NCI-H2081 (cell line): ENCODE data around the gene RAD9A.
A peak's percentile ranks its signal among the peaks of the same experiment; 100 is the strongest.

Source experiments
- DNase-seq, 2 experiments: peaks; one replicate each; lab custom pipeline; 2025; lab: John Stamatoyannopoulos, UW

Gene RAD9A

GRCh38 chr11:67428052-67429001, 36.5 kb downstream of the RAD9A start, which contains the start of gene RPS6KB2:
Gene RPS6KB2 (plus strand): TSS chr11:67428494. CDS start chr11:67428546, 52 bp downstream.
- peak; percentile 96 to 97 for DNase-seq

DNA sequence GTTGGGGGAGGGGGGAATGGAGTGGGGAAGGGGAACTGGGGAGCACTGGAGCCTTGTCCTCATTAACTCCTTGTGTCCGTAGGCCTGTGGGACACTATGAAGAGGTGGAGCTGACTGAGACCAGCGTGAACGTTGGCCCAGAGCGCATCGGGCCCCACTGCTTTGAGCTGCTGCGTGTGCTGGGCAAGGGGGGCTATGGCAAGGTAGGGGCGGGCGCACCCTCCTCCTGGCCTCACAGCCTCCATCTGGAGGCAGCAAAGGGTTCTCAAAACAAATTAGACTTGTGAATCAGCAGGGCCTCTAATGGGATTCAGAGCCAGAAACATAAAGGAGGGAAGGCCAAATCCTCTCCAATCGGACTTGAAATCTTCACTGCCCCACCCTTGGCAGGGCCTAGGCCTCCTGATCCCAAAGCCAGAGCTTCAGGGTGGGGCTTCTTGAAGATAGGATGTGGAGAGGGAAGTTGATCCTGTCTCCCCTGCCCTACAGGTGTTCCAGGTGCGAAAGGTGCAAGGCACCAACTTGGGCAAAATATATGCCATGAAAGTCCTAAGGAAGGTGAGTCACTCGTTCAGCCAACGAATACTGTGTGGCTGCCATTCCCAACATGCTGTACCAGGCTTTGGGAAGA, 37.4 kb downstream of the RAD9A start:
- DNase-seq = no peak

DNA sequence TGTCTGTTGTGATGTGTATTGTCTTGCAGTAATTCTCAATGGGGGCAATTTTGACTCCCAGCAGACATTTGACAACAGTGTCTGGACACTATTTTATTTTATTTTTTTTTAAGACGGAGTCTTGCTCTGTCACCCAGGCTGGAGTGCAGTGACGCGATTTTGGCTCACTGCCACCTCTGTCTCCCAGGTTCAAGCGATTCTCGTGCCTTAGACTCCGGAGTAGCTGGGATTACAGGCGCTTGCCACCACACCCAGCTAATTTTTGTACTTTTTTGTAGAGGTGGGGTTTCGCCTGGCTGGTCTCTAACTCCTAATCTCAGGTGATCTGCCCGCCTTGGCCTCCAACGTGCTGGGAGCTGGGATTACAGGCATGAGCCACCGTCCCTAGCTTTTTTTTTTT, 37.9 kb downstream of the RAD9A start:
- DNase-seq = no peak

GRCh38 chr11:67431346-67432249, 39.8 kb downstream of the RAD9A start:
- DNase-seq = no peak

GRCh38 chr11:67432655-67433349, 41.0 kb downstream of the RAD9A start:
- no peak for DNase-seq

DNA sequence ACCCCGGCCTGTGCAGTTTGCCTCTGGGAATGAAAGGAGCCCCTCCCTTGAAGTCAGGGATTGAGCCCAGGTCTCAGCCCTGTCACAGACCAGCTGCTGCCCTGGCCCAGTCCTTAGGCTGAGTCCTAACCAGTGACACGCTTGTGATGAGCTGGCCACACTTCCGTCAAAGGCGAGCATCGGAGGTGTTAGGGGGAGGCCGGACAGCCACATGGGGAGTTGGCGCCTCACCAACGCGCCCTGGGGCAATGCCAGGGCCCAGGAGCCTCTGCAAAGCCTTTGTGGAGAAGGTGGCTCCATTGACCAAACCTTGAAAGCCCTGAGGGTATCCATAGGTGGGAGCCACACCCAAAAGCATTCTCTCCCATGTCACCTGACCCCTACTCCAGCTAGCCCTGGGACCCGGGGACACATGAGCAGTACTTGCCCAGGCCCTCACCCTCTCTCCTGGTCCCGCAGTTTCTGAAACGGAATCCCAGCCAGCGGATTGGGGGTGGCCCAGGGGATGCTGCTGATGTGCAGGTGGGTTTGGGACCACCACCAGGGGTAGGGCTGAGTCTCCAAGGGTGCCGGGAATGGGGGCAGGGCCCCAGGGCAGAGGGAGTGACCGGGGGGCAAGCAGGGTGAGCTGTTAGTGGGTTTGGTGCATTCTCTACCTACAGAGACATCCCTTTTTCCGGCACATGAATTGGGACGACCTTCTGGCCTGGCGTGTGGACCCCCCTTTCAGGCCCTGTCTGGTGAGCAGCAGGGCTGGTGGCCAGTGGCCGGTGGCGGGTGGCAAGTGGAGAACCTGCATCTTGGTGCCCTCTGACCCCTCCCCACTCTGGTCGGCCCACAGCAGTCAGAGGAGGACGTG, 42.0 kb downstream of the RAD9A start:
- no peak for DNase-seq

GRCh38 chr11:67434395-67434881, 42.7 kb downstream of the RAD9A start:
- no peak for DNase-seq

- no peak for DNase-seq
These were observed 43.4 kb downstream of the RAD9A start for GRCh38 chr11:67435031-67435726.

DNA sequence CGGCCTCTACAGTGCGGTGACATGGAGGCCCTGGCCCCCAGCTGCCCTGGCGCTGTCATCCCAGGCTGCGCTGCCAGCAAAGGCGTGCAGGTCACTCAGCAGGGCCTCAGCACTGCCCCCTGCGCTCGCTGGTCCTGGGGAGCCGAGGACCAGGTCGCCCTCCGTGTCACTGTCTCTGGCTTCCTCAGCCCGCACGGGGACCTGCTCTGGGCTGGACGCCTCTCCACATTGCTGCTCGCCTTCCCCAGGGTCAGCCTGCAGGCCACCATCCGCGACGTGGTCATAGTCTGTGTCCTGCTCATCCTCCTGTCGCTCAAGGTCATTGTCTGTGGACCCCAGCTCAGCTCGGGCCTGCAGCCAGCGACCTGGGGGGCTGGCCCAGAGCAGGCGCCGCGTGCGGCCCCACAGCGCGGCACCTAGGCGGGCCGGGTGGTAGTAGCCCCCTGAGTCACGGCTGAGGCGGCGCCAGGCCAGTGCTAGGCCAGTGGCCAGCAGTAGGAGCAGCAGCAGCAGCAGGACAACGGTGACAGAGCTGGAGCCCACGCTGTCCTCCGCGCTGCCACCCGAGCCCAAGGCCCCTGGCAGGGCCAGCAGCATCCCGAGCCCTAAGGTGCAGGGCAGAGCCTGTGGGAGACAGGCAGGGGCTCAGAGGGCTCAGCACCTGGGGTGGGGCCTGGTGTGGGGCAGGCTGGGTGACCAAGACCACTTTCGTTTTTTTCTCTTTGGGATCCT, 44.1 kb downstream of the RAD9A start:
- no peak for DNase-seq

- DNase-seq = no peak
These were observed 44.8 kb downstream of the RAD9A start for GRCh38 chr11:67436459-67437081.

DNA sequence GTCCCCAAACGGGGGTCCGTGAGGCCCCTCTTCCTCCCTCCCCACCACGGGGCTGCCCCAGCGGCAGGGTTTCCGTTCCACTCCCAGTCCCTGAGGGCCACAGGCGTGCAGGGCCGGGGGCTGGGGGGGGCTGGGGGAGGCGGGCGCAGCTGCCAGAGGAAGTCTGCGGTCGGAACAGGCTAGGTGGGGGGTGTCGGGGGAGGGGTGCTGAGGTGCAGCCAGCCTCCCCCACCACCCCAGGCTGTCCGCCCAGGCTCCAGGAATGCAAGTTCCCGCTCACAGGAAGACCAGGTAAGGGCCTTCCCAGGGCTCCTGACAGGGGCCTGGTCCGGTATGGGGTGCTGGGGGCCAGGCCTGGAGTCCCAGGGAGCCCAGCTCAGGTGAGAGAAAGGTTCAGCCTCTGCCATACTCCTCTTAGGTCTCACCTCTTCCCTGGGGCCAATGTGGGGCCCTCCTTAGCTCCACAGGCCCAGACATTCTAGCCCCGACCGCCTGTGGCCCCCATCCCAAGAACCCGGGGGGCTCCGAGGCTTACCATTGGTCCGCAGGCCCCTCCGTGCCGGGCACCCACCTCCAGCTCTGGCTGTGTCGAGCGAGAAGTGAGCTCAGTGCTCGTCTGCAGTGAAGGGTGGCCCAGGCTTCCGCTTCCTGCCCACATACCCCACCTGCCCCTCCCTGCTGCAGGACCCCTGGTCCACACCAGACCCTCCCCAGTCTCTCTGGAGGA, 45.5 kb downstream of the RAD9A start, which contains the start of gene PTPRCAP:
TSS of gene PTPRCAP (minus strand) at position 601 of the 727 bp plus-strand sequence. CDS start at position 538, 63 bp downstream.
- no peak for DNase-seq

- no peak for DNase-seq
These were observed 46.0 kb downstream of the RAD9A start for GRCh38 chr11:67437809-67438157.

DNA sequence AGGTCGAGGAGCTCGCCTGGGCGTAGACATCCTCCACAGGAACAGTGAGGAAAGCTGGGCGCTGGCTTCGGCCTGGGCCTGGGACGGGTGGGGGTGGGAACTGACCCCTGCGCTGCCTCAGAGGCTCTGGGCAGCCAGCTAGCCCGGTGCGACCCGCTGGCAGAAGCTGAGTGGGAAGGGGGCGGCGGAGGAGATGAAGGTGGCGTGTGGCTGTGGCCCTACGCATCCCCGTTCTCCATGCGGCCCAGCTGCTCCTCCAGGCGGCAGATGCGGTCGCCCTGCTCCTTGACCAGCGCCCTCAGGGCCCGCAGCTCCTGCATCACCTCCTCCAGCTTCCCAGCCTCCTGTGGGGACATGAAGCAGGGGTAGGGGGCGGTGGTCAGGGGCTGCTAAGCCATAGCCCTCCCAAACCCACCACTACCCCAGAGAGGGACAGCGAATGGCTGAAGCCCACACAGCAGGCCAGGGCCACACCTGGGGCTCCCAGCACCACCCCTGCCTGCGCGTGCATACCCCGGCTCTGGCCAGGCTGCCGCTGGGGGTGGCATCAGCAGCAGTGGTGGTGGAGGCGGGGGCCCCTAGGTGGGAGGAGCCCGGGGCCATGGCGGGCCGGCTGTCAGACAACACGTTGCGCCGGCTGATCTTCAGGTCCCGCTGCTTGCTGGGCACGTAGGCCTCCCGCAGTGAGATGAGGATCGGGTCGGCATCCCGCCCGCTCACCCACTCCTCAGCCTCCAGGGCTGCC, 46.5 kb downstream of the RAD9A start:
- DNase-seq = no peak

- no peak for DNase-seq
These were observed 47.8 kb downstream of the RAD9A start for GRCh38 chr11:67439321-67440228.

DNA sequence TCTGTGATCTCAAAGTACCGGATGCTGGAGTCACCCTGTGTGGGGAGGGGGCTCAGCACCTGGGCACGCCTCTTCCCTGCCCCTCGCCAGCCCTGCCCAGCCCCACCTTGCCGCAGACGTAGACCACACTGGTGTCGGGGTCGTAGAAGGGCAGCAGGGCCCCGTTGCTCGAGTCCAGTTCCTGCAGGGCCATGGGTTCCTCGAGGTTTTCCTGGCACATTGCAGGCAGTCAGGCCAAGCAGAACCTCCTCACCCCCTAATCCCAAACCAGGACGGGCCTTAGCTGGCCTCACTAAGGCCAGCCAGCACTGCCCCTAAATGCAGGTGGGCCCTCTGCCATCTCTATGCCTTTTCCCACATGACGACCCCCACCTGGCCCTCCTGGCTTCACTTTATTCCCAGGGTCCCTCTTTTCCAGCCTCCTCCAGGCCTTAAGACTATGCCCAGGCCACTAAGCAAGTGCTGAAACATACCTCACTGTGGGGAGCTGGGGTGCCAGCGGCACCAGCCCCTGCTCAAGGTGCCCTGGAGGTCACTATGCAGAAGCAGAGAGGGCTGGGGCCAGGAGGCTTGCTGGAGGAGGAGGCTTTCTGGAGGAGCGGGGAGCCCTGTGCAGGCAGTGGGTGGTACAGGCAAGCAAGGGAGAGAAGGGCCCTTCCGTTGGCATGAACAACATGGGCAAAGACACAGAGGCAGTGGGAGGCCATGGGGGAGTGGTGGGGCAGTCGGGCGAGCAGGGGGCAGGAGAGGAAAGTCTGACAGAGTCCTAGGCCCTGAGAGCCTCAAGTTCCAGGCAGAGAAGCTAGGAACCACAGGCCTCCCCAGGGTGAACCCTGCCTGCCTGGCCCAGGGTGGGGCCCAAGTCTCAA, 48.7 kb downstream of the RAD9A start:
- DNase-seq = no peak
